ENCODE data around the gene DDX6. TPM values are rescaled to one million over a fixed set of nuclear protein-coding genes. Genes with fewer than 3 reads are reported as not detected.

The DDX6 gene
- total RNA-seq, 1 experiment from 2014 or later: 151 TPM

- TF ChIP-seq STAT6 (CRISPR knock-in tag; conservative IDR thresholded peaks at IDR 0.05; ENCODE audit: low read depth): no peak
These were observed 75.1 kb downstream of the DDX6 start (continued) for GRCh38 chr11:118715837-118716260.

DNA sequence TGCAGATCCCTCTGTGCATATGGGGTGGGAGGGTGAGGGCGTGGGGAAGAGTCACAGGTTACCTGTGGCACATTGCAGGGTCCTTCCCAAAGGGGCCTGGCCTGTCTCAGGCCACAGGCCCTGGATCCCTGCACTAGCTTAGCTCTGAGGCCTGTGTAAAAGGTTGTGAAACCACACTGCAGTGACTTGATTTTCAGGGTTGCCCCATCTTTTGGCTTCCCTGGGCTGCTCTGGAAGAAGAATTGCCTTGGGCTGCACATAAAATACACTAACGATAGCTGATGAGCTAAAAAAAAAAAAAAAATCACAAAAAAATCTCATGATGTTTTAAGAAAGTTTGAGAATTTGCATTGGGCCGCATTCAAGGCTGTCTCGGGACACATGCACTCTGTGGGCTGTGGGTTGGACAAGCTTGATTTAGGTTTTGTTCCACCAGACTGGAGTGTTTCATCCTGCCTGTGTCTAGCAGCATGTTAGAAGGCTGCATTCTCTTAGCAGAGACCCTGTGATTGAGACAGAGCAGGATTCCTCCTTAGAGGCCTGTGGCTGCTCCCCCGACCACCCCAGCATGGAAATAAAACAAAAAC, 75.6 kb downstream of the DDX6 start:
- peak overlapping the region; percentile 99 for H3K27ac Mint-ChIP-seq
- CTCF ChIA-PET: interaction anchor here (0.7 to 1.4 kb wide), 7 partner anchors 18 to 221 kb away, joined by 3 to 18 read pairs (median 3); no protein-coding TSS in a partner anchor
- H3K27me3 Mint-ChIP-seq (ENCODE audit: low read depth): no peaks in the 10 kb centered on the region
- no peaks in the 10 kb centered on the region for H3K9me3 Mint-ChIP-seq
- peak; percentile 71 for ATAC-seq
- no peak for DNase-seq (ENCODE audit: low spot score)
- H3K36me3 Mint-ChIP-seq: peaks cover 28% of the 10 kb centered on the region
- POLR2A ChIA-PET: interaction anchor here (0.6 to 1.6 kb wide), 10 partner anchors 16 to 113 kb away, joined by 3 to 9 read pairs (median 4); partner anchors contain the start of gene DDX6
- H3K4me3 Mint-ChIP-seq: peak overlapping the region; percentile 89
- peaks cover 65% of the 10 kb centered on the region for H3K4me1 Mint-ChIP-seq
- TF ChIP-seq, protein P1, sequence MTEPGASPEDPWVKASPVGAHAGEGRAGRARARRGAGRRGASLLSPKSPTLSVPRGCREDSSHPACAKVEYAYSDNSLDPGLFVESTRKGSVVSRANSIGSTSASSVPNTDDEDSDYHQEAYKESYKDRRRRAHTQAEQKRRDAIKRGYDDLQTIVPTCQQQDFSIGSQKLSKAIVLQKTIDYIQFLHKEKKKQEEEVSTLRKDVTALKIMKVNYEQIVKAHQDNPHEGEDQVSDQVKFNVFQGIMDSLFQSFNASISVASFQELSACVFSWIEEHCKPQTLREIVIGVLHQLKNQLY (CRISPR knock-in tag; IDR thresholded peaks at IDR 0.05): no peak
- 0 out of 2 replicates have a peak, but pooled peaks have one; percentile 73 for TF ChIP-seq ERG (CRISPR knock-in tag; IDR thresholded peaks at IDR 0.05)
- no peak for TF ChIP-seq STAT6 (CRISPR knock-in tag; conservative IDR thresholded peaks at IDR 0.05; ENCODE audit: low read depth)
- TF ChIP-seq CREM (CRISPR knock-in tag; IDR thresholded peaks at IDR 0.05): no peak
- TF ChIP-seq ZNF138 (CRISPR knock-in tag; conservative IDR thresholded peaks at IDR 0.05): no peak
- TF ChIP-seq FOXJ3 (CRISPR knock-in tag; IDR thresholded peaks at IDR 0.05; ENCODE audit: borderline replicate concordance): no peak
- TF ChIP-seq, protein P2, sequence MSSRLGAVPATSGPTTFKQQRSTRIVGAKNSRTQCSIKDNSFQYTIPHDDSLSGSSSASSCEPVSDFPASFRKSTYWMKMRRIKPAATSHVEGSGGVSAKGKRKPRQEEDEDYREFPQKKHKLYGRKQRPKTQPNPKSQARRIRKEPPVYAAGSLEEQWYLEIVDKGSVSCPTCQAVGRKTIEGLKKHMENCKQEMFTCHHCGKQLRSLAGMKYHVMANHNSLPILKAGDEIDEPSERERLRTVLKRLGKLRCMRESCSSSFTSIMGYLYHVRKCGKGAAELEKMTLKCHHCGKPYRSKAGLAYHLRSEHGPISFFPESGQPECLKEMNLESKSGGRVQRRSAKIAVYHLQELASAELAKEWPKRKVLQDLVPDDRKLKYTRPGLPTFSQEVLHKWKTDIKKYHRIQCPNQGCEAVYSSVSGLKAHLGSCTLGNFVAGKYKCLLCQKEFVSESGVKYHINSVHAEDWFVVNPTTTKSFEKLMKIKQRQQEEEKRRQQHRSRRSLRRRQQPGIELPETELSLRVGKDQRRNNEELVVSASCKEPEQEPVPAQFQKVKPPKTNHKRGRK (CRISPR knock-in tag; IDR thresholded peaks at IDR 0.05; ENCODE audit: borderline replicate concordance): no peak
- TF ChIP-seq PREB (CRISPR knock-in tag; IDR thresholded peaks at IDR 0.05; ENCODE audit: borderline replicate concordance): no peak
- no peak for TF ChIP-seq E2F4 (CRISPR knock-in tag; IDR thresholded peaks at IDR 0.05; ENCODE audit: borderline replicate concordance, low read depth)
- TF ChIP-seq CREB1 (CRISPR knock-in tag; IDR thresholded peaks at IDR 0.05): no peak
- TF ChIP-seq, protein P3, sequence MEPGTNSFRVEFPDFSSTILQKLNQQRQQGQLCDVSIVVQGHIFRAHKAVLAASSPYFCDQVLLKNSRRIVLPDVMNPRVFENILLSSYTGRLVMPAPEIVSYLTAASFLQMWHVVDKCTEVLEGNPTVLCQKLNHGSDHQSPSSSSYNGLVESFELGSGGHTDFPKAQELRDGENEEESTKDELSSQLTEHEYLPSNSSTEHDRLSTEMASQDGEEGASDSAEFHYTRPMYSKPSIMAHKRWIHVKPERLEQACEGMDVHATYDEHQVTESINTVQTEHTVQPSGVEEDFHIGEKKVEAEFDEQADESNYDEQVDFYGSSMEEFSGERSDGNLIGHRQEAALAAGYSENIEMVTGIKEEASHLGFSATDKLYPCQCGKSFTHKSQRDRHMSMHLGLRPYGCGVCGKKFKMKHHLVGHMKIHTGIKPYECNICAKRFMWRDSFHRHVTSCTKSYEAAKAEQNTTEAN (CRISPR knock-in tag; IDR thresholded peaks at IDR 0.05): 0 out of 2 replicates have a peak, but pooled peaks have one; percentile 6
- TF ChIP-seq AR (CRISPR knock-in tag; IDR thresholded peaks at IDR 0.05): no peak
- TF ChIP-seq ZNF423 (CRISPR knock-in tag; IDR thresholded peaks at IDR 0.05): no peak
- TF ChIP-seq, protein P4, sequence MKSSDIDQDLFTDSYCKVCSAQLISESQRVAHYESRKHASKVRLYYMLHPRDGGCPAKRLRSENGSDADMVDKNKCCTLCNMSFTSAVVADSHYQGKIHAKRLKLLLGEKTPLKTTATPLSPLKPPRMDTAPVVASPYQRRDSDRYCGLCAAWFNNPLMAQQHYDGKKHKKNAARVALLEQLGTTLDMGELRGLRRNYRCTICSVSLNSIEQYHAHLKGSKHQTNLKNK (CRISPR knock-in tag; IDR thresholded peaks at IDR 0.05): no peak
